HL-60 (cell line): Measurements from ENCODE around the gene FRAS1.

Experiments used
- DNase-seq, 2 experiments: peaks; one replicate each; pipeline ENCODE4 v3.0.0-alpha.2; 2010 to 2020; ENCODE audit warnings: low read depth in 1 of 2, low spot score in 1 of 2
- H3K27ac ChIP-seq: fragments of 250-450 bp; sonication (Bioruptor Pico); replicated peaks from 2 replicates; pipeline ENCODE4 v1.5.1; 2020; ENCODE audit warnings: mild to moderate bottlenecking, moderate library complexity
- H3K27me3 ChIP-seq: fragments of 250-450 bp; sonication (Bioruptor Pico); 2 replicates; pipeline ENCODE4 v1.5.1; 2021; ENCODE audit warnings: mild to moderate bottlenecking, moderate library complexity; ENCODE audit not compliant: insufficient read depth, poor library complexity, severe bottlenecking
- H3K4me3 ChIP-seq: replicated peaks from 2 replicates; pipeline ENCODE4 v1.5.1; 2011; ENCODE audit warnings: mild to moderate bottlenecking, control low read depth, low read length; ENCODE audit not compliant: insufficient read depth
- CTCF ChIP-seq: IDR thresholded peaks from one replicate; pipeline ENCODE4 v1.5.1; 2011; ENCODE audit warnings: low read length, control low read depth, inconsistent platforms; ENCODE audit not compliant: insufficient read depth
- GABPA ChIP-seq: IDR thresholded peaks from 2 replicates; pipeline ENCODE4 v1.6.1; 2012; ENCODE audit warnings: low read depth
- POLR2AphosphoS5 ChIP-seq: IDR thresholded peaks from 2 replicates; pipeline ENCODE4 v1.6.1; 2012; ENCODE audit warnings: low read depth
- REST ChIP-seq: IDR thresholded peaks from 2 replicates; pipeline ENCODE4 v1.6.1; 2012; ENCODE audit warnings: low read depth; ENCODE audit not compliant: insufficient replicate concordance
- SPI1 ChIP-seq: IDR thresholded peaks from 2 replicates; pipeline ENCODE4 v1.6.1; 2012; ENCODE audit warnings: low read depth, mild to moderate bottlenecking, borderline replicate concordance

FRAS1 gene

GRCh38 chr4:78310740-78311115 lies 253.6 kb downstream of the FRAS1 start:
- TF ChIP-seq GABPA (no peak), REST (no peak), CTCF (no peak), POLR2AphosphoS5 (no peak), SPI1 (no peak)
- no peak overlapping the region for H3K4me3 ChIP-seq
- no peak for DNase-seq
- H3K27me3 ChIP-seq = no peaks in the 10 kb centered on the region
- H3K27ac ChIP-seq = no peak overlapping the region

- TF ChIP-seq GABPA (no peak), SPI1 (no peak), REST (no peak), POLR2AphosphoS5 (no peak), CTCF (no peak)
- no peak overlapping the region for H3K4me3 ChIP-seq
- DNase-seq = no peak
- H3K27ac ChIP-seq = no peak overlapping the region
- no peaks in the 10 kb centered on the region for H3K27me3 ChIP-seq
These were observed 254.2 kb downstream of the FRAS1 start for GRCh38 chr4:78311306-78311705.

GRCh38 chr4:78312989-78313753 lies 256.0 kb downstream of the FRAS1 start:
- Histone ChIP-seq H3K27me3 (no peaks in the 10 kb centered on the region), H3K27ac (no peak overlapping the region), H3K4me3 (no peak overlapping the region)
- no peak for TF ChIP-seq CTCF
- no peak for TF ChIP-seq SPI1
- no peak for TF ChIP-seq REST
- no peak for TF ChIP-seq POLR2AphosphoS5
- TF ChIP-seq GABPA = no peak
- no peak for DNase-seq
